CD1c-positive myeloid dendritic cell (primary cell): ENCODE data around the gene SHC4.
"Not testable (repeated sequence)": the region's sequence is repeated elsewhere in the genome, so short reads cannot be mapped to it uniquely, and the experiment has no call there.

Experiments
- DNase-seq: peaks from one replicate; pipeline ENCODE4 v3.0.0-alpha.2; 2016; ENCODE audit errors: extremely low spot score

SHC4 gene

GRCh38 chr15:48883699-48884098 lies 80.0 kb downstream of the SHC4 start:
- no peak for DNase-seq

- DNase-seq = no peak
These were observed 83.6 kb downstream of the SHC4 start for GRCh38 chr15:48880070-48880634.

GRCh38 chr15:48877630-48878595 lies 85.8 kb downstream of the SHC4 start, which contains the start of gene EID1:
Gene EID1 (plus strand): TSS chr15:48878134. CDS start chr15:48878177, 43 bp downstream.
- DNase-seq = peak; percentile 98

GRCh38 chr15:48876057-48876456 lies 87.7 kb downstream of the SHC4 start:
- no peak for DNase-seq

GRCh38 chr15:48875241-48875960 lies 88.3 kb downstream of the SHC4 start:
- DNase-seq = no peak

- no peak for DNase-seq
These were observed 91.1 kb downstream of the SHC4 start for GRCh38 chr15:48872632-48873031.

- no peak for DNase-seq
These were observed 92.2 kb downstream of the SHC4 start for GRCh38 chr15:48871542-48871941.

GRCh38 chr15:48869966-48870365 lies 93.8 kb downstream of the SHC4 start:
- DNase-seq = no peak

- no peak for DNase-seq
These were observed 95.2 kb downstream of the SHC4 start for GRCh38 chr15:48868536-48868935.

GRCh38 chr15:48868023-48868422 lies 95.7 kb downstream of the SHC4 start:
- DNase-seq = no peak

- no peak for DNase-seq
These were observed 97.6 kb downstream of the SHC4 start for GRCh38 chr15:48866141-48866563.

GRCh38 chr15:48865370-48866079 lies 98.2 kb downstream of the SHC4 start:
- DNase-seq = no peak

GRCh38 chr15:48862705-48863104 lies 101.0 kb downstream of the SHC4 start:
- DNase-seq = peak; percentile 7

- peak; percentile 76 for DNase-seq
These were observed 101.8 kb downstream of the SHC4 start for GRCh38 chr15:48861813-48862431.

GRCh38 chr15:48859426-48859825 lies 104.3 kb downstream of the SHC4 start:
- DNase-seq = no peak

- DNase-seq = no peak
These were observed 105.3 kb downstream of the SHC4 start for GRCh38 chr15:48858401-48858800.

- no peak for DNase-seq
These were observed 106.8 kb downstream of the SHC4 start for GRCh38 chr15:48856942-48857341.

- DNase-seq = no peak
These were observed 107.9 kb downstream of the SHC4 start for GRCh38 chr15:48855501-48856440.

GRCh38 chr15:48854434-48854833 lies 109.3 kb downstream of the SHC4 start:
- DNase-seq = not testable (repeated sequence)

- DNase-seq = no peak
These were observed 111.8 kb downstream of the SHC4 start for GRCh38 chr15:48851956-48852355.
